Right lobe of liver (tissue), 4 donors: ENCODE measurements around the gene ITPR2.

Experiments
- POLR2A ChIP-seq: fragments of 450-650 bp; IDR thresholded peaks from one replicate; pipeline ENCODE4 v1.6.1; 2017; ENCODE audit warnings: antibody characterized with exemption, mild to moderate bottlenecking
- TF ChIP-seq, protein P1 (sequence below), 4 donors: fragments of 200-600 bp in 3 of 4; fragments of 450-650 bp in 1 of 4; IDR thresholded peaks; one replicate each; pipeline versions ENCODE4 v1.5.1 to v1.8.0; 2016 to 2022; ENCODE audit warnings: antibody characterized with exemption in 4 of 4, mild to moderate bottlenecking in 2 of 4
- donor health status: DM: no; HTN: no; CAD: no.
- donor health status: DM: no; HTN: no; CAD: no.
- donor health status: DM: no; HTN: yes; CAD: no.

DNA sequence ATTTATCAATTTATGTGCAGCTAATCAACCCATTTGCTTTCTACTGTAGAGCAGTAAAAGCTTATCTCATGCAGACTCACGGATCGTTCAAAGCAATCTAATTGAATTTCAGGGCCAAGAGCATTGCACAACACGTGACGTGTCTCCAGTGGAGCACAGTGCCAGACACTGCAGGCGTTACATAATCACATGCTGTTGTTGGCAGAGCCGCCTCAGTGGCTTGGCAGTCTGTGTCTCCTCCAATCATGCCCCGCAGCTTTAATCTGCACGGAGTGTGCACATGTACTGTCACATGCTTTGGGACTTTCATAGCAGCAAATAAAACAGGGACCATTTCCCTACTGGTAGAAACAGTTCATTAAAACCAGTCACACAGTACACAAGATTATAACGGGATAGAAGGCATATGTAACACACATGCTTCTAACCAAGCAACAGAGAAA lies 309.3 kb downstream of the ITPR2 start:
- TF ChIP-seq, protein P1, sequence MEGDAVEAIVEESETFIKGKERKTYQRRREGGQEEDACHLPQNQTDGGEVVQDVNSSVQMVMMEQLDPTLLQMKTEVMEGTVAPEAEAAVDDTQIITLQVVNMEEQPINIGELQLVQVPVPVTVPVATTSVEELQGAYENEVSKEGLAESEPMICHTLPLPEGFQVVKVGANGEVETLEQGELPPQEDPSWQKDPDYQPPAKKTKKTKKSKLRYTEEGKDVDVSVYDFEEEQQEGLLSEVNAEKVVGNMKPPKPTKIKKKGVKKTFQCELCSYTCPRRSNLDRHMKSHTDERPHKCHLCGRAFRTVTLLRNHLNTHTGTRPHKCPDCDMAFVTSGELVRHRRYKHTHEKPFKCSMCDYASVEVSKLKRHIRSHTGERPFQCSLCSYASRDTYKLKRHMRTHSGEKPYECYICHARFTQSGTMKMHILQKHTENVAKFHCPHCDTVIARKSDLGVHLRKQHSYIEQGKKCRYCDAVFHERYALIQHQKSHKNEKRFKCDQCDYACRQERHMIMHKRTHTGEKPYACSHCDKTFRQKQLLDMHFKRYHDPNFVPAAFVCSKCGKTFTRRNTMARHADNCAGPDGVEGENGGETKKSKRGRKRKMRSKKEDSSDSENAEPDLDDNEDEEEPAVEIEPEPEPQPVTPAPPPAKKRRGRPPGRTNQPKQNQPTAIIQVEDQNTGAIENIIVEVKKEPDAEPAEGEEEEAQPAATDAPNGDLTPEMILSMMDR (IDR thresholded peaks at IDR 0.05) = peak in 1 of 4 donors; percentile 42
- TF ChIP-seq POLR2A = no peak
